SK-N-SH treated with all-trans-retinoic acid at 6 μM for 48 hours (cell line): ENCODE results near the gene ZP1.

ENCODE experiments used
- ATAC-seq: fragments of 200-7000 bp; cut with Tn5 transposase; 3 replicates; pipeline ENCODE4 v1.9.1; 2020; ENCODE audit warnings: mild to moderate bottlenecking, moderate library complexity
- ARNTL ChIP-seq: fragments of 450-650 bp; formaldehyde crosslinking; IDR thresholded peaks from 2 replicates; pipeline ENCODE4 v1.5.0; 2020; ENCODE audit warnings: low read depth, mild to moderate bottlenecking, moderate library complexity, borderline replicate concordance
- BACH2 ChIP-seq: fragments of 250-450 bp; sonication (Bioruptor Pico); IDR thresholded peaks from 2 replicates; pipeline ENCODE4 v1.9.0; 2021; ENCODE audit warnings: mild to moderate bottlenecking, borderline replicate concordance
- CSDC2 ChIP-seq: fragments of 250-450 bp; sonication (Bioruptor Pico); IDR thresholded peaks from 2 replicates; pipeline ENCODE4 v1.5.0; 2020; ENCODE audit warnings: mild to moderate bottlenecking, moderate library complexity
- GLIS3 ChIP-seq: fragments of 250-450 bp; sonication (Bioruptor Pico); IDR thresholded peaks from 2 replicates; pipeline ENCODE4 v1.5.0; 2020; ENCODE audit warnings: mild to moderate bottlenecking, moderate library complexity
- ISL1 ChIP-seq: fragments of 250-450 bp; sonication (Bioruptor Pico); IDR thresholded peaks from 2 replicates; pipeline ENCODE4 v2.1.2; 2022; ENCODE audit warnings: mild to moderate bottlenecking, moderate library complexity
- OSR1 ChIP-seq: fragments of 250-450 bp; sonication (Bioruptor Pico); IDR thresholded peaks from 2 replicates; pipeline ENCODE4 v1.8.0; 2022; ENCODE audit warnings: moderate library complexity, mild to moderate bottlenecking, inconsistent platforms
- PPARA ChIP-seq: fragments of 250-450 bp; sonication (Bioruptor Pico); IDR thresholded peaks from 2 replicates; pipeline ENCODE4 v1.5.0; 2020; ENCODE audit warnings: mild to moderate bottlenecking, borderline replicate concordance
- RARB ChIP-seq: fragments of 250-450 bp; sonication (Bioruptor Pico); IDR thresholded peaks from 2 replicates; pipeline ENCODE4 v1.8.0; 2021; ENCODE audit warnings: mild to moderate bottlenecking, moderate library complexity
- SNAI2 ChIP-seq: fragments of 250-450 bp; sonication (Bioruptor Pico); IDR thresholded peaks from 2 replicates; pipeline ENCODE4 v1.5.0; 2020; ENCODE audit warnings: mild to moderate bottlenecking, moderate library complexity
- TOX ChIP-seq: fragments of 250-450 bp; sonication (Bioruptor Pico); IDR thresholded peaks from 2 replicates; pipeline ENCODE4 v1.8.0; 2021; ENCODE audit warnings: mild to moderate bottlenecking, moderate library complexity, borderline replicate concordance
- ZC3H10 ChIP-seq: fragments of 250-450 bp; sonication (Bioruptor Pico); IDR thresholded peaks from 2 replicates; pipeline ENCODE4 v1.5.1; 2021; ENCODE audit warnings: mild to moderate bottlenecking, moderate library complexity
- ZFP3 ChIP-seq: fragments of 250-450 bp; sonication (Bioruptor Pico); IDR thresholded peaks from 2 replicates; pipeline ENCODE4 v1.5.0; 2020; ENCODE audit warnings: mild to moderate bottlenecking, moderate library complexity
- ZFP30 ChIP-seq: fragments of 450-650 bp; formaldehyde crosslinking; IDR thresholded peaks from 2 replicates; pipeline ENCODE4 v1.5.0; 2022; ENCODE audit warnings: mild to moderate bottlenecking, moderate library complexity
- ZNF565 ChIP-seq: fragments of 450-650 bp; formaldehyde crosslinking; conservative IDR thresholded peaks from 2 replicates; pipeline ENCODE4 v1.5.0; 2020; ENCODE audit warnings: low read depth, mild to moderate bottlenecking, moderate library complexity
- ZNF70 ChIP-seq: fragments of 450-650 bp; formaldehyde crosslinking; IDR thresholded peaks from 2 replicates; pipeline ENCODE4 v1.5.0; 2020; ENCODE audit warnings: mild to moderate bottlenecking, moderate library complexity
- ZNF8 ChIP-seq: fragments of 450-650 bp; formaldehyde crosslinking; IDR thresholded peaks from 2 replicates; pipeline ENCODE4 v1.5.0; 2020; ENCODE audit warnings: mild to moderate bottlenecking, moderate library complexity
- TF ChIP-seq, protein P1 (sequence below): fragments of 250-450 bp; sonication (Bioruptor Pico); IDR thresholded peaks from 2 replicates; pipeline ENCODE4 v1.5.1; 2020; ENCODE audit warnings: low read depth, mild to moderate bottlenecking, moderate library complexity
- TF ChIP-seq, protein P2 (sequence below): fragments of 250-450 bp; sonication (Bioruptor Pico); IDR thresholded peaks from 2 replicates; pipeline ENCODE4 v1.8.0; 2020; ENCODE audit warnings: mild to moderate bottlenecking, moderate library complexity, borderline replicate concordance
- TF ChIP-seq, protein P3 (sequence below): fragments of 250-450 bp; sonication (Bioruptor Pico); IDR thresholded peaks from 2 replicates; pipeline ENCODE4 v1.5.0; 2020; ENCODE audit warnings: mild to moderate bottlenecking, moderate library complexity
- TF ChIP-seq, protein P4 (sequence below): fragments of 250-450 bp; sonication (Bioruptor Pico); IDR thresholded peaks from 2 replicates; pipeline ENCODE4 v1.5.1; 2021; ENCODE audit warnings: mild to moderate bottlenecking, moderate library complexity
- TF ChIP-seq, protein P5 (sequence below): fragments of 250-450 bp; sonication (Bioruptor Pico); IDR thresholded peaks from 2 replicates; pipeline ENCODE4 v1.8.0; 2021; ENCODE audit warnings: low read depth, mild to moderate bottlenecking, moderate library complexity, borderline replicate concordance

ZP1 gene

DNA sequence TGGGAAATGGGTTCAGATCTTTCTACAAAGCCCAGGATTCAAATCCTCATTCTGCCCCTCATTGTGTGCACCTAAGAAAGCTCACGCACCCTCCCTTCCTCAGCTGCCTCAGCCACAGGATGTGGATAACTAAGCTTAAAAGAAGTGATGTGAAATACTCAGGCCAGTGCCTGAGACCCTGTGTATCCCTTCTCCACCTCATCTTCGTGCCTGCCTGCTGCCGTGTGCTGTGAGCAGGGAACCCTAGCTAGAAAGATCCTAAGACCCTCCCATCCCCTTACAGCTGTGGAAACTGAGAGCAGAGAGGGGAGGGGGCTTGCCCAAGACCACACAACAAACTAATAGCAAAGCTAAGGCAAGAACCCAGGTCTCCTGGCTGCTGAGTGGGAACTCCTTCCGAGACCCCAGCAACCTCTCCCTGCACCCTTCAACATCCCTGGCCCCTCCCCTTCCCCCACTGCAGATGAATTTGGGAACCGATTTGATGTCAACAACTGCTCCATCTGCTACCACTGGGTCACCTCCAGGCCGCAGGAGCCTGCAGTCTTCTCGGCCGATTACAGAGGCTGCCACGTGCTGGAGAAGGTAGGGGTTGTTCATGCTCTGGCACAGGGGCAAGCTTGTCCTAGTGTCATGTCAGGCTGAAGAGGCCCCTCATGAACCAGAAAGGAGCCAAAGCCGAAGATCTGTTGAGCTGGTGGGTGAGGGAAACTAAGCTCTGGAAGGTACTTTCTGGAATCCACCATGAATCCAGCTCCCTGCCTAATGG is 1.5 kb downstream of the ZP1 start:
- no peak for TF ChIP-seq BACH2 (CRISPR knock-in tag)
- TF ChIP-seq ZNF8 (CRISPR knock-in tag) = no peak
- TF ChIP-seq OSR1 (CRISPR knock-in tag) = no peak
- TF ChIP-seq, protein P1, sequence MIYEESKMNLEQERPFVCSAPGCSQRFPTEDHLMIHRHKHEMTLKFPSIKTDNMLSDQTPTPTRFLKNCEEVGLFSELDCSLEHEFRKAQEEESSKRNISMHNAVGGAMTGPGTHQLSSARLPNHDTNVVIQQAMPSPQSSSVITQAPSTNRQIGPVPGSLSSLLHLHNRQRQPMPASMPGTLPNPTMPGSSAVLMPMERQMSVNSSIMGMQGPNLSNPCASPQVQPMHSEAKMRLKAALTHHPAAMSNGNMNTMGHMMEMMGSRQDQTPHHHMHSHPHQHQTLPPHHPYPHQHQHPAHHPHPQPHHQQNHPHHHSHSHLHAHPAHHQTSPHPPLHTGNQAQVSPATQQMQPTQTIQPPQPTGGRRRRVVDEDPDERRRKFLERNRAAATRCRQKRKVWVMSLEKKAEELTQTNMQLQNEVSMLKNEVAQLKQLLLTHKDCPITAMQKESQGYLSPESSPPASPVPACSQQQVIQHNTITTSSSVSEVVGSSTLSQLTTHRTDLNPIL = no peak
- TF ChIP-seq, protein P2, sequence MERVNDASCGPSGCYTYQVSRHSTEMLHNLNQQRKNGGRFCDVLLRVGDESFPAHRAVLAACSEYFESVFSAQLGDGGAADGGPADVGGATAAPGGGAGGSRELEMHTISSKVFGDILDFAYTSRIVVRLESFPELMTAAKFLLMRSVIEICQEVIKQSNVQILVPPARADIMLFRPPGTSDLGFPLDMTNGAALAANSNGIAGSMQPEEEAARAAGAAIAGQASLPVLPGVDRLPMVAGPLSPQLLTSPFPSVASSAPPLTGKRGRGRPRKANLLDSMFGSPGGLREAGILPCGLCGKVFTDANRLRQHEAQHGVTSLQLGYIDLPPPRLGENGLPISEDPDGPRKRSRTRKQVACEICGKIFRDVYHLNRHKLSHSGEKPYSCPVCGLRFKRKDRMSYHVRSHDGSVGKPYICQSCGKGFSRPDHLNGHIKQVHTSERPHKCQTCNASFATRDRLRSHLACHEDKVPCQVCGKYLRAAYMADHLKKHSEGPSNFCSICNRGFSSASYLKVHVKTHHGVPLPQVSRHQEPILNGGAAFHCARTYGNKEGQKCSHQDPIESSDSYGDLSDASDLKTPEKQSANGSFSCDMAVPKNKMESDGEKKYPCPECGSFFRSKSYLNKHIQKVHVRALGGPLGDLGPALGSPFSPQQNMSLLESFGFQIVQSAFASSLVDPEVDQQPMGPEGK = no peak
- no peak for TF ChIP-seq PPARA (CRISPR knock-in tag)
- TF ChIP-seq, protein P3, sequence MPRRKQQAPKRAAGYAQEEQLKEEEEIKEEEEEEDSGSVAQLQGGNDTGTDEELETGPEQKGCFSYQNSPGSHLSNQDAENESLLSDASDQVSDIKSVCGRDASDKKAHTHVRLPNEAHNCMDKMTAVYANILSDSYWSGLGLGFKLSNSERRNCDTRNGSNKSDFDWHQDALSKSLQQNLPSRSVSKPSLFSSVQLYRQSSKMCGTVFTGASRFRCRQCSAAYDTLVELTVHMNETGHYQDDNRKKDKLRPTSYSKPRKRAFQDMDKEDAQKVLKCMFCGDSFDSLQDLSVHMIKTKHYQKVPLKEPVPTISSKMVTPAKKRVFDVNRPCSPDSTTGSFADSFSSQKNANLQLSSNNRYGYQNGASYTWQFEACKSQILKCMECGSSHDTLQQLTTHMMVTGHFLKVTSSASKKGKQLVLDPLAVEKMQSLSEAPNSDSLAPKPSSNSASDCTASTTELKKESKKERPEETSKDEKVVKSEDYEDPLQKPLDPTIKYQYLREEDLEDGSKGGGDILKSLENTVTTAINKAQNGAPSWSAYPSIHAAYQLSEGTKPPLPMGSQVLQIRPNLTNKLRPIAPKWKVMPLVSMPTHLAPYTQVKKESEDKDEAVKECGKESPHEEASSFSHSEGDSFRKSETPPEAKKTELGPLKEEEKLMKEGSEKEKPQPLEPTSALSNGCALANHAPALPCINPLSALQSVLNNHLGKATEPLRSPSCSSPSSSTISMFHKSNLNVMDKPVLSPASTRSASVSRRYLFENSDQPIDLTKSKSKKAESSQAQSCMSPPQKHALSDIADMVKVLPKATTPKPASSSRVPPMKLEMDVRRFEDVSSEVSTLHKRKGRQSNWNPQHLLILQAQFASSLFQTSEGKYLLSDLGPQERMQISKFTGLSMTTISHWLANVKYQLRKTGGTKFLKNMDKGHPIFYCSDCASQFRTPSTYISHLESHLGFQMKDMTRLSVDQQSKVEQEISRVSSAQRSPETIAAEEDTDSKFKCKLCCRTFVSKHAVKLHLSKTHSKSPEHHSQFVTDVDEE = no peak
- TF ChIP-seq GLIS3 (CRISPR knock-in tag) = no peak
- no peak for TF ChIP-seq ZFP3 (CRISPR knock-in tag)
- no peak for TF ChIP-seq ZC3H10 (CRISPR knock-in tag)
- TF ChIP-seq ZNF70 (CRISPR knock-in tag) = no peak
- TF ChIP-seq RARB (CRISPR knock-in tag) = no peak
- TF ChIP-seq ZNF565 (CRISPR knock-in tag) = no peak
- TF ChIP-seq CSDC2 (CRISPR knock-in tag) = no peak
- TF ChIP-seq ZFP30 = no peak
- no peak for TF ChIP-seq TOX (CRISPR knock-in tag)
- TF ChIP-seq ISL1 (CRISPR knock-in tag) = no peak
- TF ChIP-seq, protein P4, sequence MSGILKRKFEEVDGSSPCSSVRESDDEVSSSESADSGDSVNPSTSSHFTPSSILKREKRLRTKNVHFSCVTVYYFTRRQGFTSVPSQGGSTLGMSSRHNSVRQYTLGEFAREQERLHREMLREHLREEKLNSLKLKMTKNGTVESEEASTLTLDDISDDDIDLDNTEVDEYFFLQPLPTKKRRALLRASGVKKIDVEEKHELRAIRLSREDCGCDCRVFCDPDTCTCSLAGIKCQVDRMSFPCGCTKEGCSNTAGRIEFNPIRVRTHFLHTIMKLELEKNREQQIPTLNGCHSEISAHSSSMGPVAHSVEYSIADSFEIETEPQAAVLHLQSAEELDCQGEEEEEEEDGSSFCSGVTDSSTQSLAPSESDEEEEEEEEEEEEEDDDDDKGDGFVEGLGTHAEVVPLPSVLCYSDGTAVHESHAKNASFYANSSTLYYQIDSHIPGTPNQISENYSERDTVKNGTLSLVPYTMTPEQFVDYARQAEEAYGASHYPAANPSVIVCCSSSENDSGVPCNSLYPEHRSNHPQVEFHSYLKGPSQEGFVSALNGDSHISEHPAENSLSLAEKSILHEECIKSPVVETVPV (CRISPR knock-in tag) = no peak
- no peak for TF ChIP-seq ARNTL
- no peak for ATAC-seq

DNA sequence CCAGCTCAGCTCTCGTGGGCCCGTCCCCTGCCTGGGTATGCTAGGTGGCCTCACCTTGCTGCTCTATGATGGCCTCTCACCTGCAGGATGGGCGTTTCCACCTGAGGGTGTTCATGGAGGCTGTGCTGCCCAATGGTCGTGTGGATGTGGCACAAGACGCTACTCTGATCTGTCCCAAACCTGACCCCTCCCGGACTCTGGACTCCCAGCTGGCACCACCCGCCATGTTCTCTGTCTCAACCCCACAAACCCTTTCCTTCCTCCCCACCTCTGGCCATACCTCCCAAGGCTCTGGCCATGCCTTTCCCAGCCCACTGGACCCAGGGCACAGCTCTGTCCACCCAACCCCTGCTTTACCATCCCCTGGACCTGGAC is 2.1 kb downstream of the ZP1 start:
- TF ChIP-seq RARB (CRISPR knock-in tag) = no peak
- TF ChIP-seq ZNF8 (CRISPR knock-in tag) = no peak
- TF ChIP-seq SNAI2 (CRISPR knock-in tag) = no peak
- TF ChIP-seq, protein P5, sequence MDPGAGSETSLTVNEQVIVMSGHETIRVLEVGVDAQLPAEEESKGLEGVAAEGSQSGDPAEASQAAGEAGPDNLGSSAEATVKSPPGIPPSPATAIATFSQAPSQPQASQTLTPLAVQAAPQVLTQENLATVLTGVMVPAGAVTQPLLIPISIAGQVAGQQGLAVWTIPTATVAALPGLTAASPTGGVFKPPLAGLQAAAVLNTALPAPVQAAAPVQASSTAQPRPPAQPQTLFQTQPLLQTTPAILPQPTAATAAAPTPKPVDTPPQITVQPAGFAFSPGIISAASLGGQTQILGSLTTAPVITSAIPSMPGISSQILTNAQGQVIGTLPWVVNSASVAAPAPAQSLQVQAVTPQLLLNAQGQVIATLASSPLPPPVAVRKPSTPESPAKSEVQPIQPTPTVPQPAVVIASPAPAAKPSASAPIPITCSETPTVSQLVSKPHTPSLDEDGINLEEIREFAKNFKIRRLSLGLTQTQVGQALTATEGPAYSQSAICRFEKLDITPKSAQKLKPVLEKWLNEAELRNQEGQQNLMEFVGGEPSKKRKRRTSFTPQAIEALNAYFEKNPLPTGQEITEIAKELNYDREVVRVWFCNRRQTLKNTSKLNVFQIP = no peak
- TF ChIP-seq CSDC2 (CRISPR knock-in tag) = no peak
- TF ChIP-seq, protein P3 = no peak
- no peak for TF ChIP-seq TOX (CRISPR knock-in tag)
- TF ChIP-seq GLIS3 (CRISPR knock-in tag) = no peak
- no peak for TF ChIP-seq ZFP30
- TF ChIP-seq ZC3H10 (CRISPR knock-in tag) = no peak
- ATAC-seq = no peak
